A673 (cell line): ENCODE measurements around the gene CFAP20DC.
"Not testable (repeated sequence)": the region's sequence is repeated elsewhere in the genome, so short reads cannot be mapped to it uniquely, and the experiment has no call there.

Experiments used
- CTCF ChIP-seq: fragments of 300-800, 200-600 bp; sonication (generic); conservative IDR thresholded peaks from 2 replicates; pipeline ENCODE4 v1.5.1; 2017; ENCODE audit warnings: low read depth, mild to moderate bottlenecking, antibody characterized with exemption, low read length, moderate library complexity, mixed read lengths
- EZH2 ChIP-seq: fragments of 200-600 bp; sonication (generic); IDR thresholded peaks from 2 replicates; pipeline ENCODE4 v1.6.1; 2017; ENCODE audit warnings: borderline replicate concordance, low read depth, mild to moderate bottlenecking, mixed read lengths, antibody characterized with exemption, low read length; ENCODE audit not compliant: poor library complexity, severe bottlenecking

- not testable (repeated sequence) for TF ChIP-seq EZH2, CTCF
Measured at GRCh38 chr3:58704304-58704703, 345.5 kb downstream of the CFAP20DC start.
